Peyer's patch (tissue), 4 donors: ENCODE data around the gene MUC3A. TPM values are rescaled to one million over a fixed set of nuclear protein-coding genes. Genes with fewer than 3 reads are reported as not detected.

Experiments used
- DNase-seq, 3 donors: peaks; one replicate each; pipeline ENCODE4 v3.0.0-alpha.2; 2017 to 2019
- H3K27ac ChIP-seq, 4 donors: fragments of 200-600 bp; sonication (generic); one replicate each; pipeline ENCODE4 v1.5.1; 2016 to 2019
- H3K27me3 ChIP-seq, 2 donors: fragments of 200-600 bp; sonication (generic); one replicate each; pipeline ENCODE4 v1.5.1; 2019
- H3K36me3 ChIP-seq, 3 donors: fragments of 200-600 bp; sonication (generic); one replicate each; pipeline ENCODE4 v1.5.1; 2016 to 2019
- H3K4me1 ChIP-seq, 4 donors: fragments of 200-600 bp; sonication (generic); one replicate each; pipeline ENCODE4 v1.5.1; 2016 to 2019
- H3K4me3 ChIP-seq, 4 donors: fragments of 200-600 bp; sonication (generic); 1 replicate in 3 of 4; 2 replicates in 1 of 4; pipeline ENCODE4 v1.5.1; 2016 to 2019; ENCODE audit warnings: mild to moderate bottlenecking in 1 of 4
- H3K9me3 ChIP-seq, 4 donors: fragments of 200-600 bp; sonication (generic); one replicate each; pipeline ENCODE4 v1.5.1; 2016 to 2019; ENCODE audit warnings: mild to moderate bottlenecking in 1 of 4
- CTCF ChIP-seq, 6 experiments: fragments of 450-650 bp in 4 of 6; fragments of 200-600 bp in 2 of 6; sonication (generic) in 1 of 6; IDR thresholded peaks; one replicate each; pipeline ENCODE4 v1.5.1; 2017 to 2019; ENCODE audit warnings: antibody characterized with exemption in 6 of 6, mild to moderate bottlenecking in 3 of 6, moderate library complexity in 1 of 6
- POLR2A ChIP-seq, 2 donors: fragments of 450-650 bp; IDR thresholded peaks; one replicate each; pipeline ENCODE4 v1.5.1; 2017; ENCODE audit warnings: antibody characterized with exemption in 2 of 2, mild to moderate bottlenecking in 2 of 2, moderate library complexity in 2 of 2
- total RNA-seq, 4 donors: library from RNA; depleted of rRNA; stranded (reverse); fragments of >200 nt; gene quantifications; one replicate each; pipeline ENCODE4 v1.1.0, GENCODE V29; 2016

Gene MUC3A
- total RNA-seq, 4 donors from 2014 or later = 85.8 to 694 (median 395) TPM

DNA sequence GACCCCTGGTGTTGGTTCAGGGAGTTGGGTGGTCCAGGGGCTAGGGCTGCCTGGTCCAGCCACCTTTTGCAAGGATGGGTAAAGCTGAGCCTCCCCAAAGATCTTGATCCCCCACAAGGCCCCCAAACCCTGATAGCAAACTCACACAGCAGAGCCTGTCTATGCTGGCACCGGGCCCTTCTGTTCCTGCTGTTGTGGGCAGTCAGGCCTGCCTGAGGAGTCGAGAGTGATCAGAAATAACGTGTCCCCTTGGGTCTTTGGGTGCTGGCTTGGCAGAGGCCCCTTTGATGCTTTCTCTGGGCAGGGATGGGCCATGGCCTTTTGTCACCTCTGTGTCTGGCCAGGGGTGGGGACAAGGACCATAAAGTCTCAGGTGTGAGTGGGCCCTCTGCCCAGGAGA is 19.3 kb downstream of the MUC3A start:
- DNase-seq = peak in 1 of 3 donors; percentile 65
- Histone ChIP-seq H3K27ac (peak overlapping the region in 3 of 4 donors; percentile 5 to 49 (median 23)), H3K9me3 (no peaks in the 10 kb centered on the region), H3K27me3 (peaks cover 0 to 28% of the 10 kb centered on the region in 2 donors), H3K4me1 (peaks cover 0 to 33% (median 8%) of the 10 kb centered on the region in 4 donors), H3K36me3 (peaks cover 0 to 14% (median 0%) of the 10 kb centered on the region in 3 donors), H3K4me3 (peak overlapping the region in 2 of 4 donors; percentile 2)
- TF ChIP-seq CTCF (IDR thresholded peaks at IDR 0.05) (no peak), POLR2A (IDR thresholded peaks at IDR 0.05) (no peak)

- DNase-seq = peak in 1 of 3 donors; percentile 57
These were observed 19.8 kb downstream of the MUC3A start, which contains the start of gene MUC12 for GRCh38 chr7:100969066-100969615. TSS of gene MUC12 (plus strand) at chr7:100969565. CDS start at chr7:100969623, 58 bp downstream.

GRCh38 chr7:100971111-100972001 is 22.0 kb downstream of the MUC3A start:
- TF ChIP-seq CTCF (IDR thresholded peaks at IDR 0.05) (no peak), POLR2A (IDR thresholded peaks at IDR 0.05) (no peak)
- no peak for DNase-seq
- no peak overlapping the region for H3K27ac ChIP-seq
- peaks cover 0 to 9% of the 10 kb centered on the region in 2 donors for H3K27me3 ChIP-seq
- no peak overlapping the region for H3K4me3 ChIP-seq
- H3K36me3 ChIP-seq = peaks cover 0 to 6% (median 0%) of the 10 kb centered on the region in 3 donors
- peaks cover 0 to 25% (median 4%) of the 10 kb centered on the region in 4 donors for H3K4me1 ChIP-seq
- no peaks in the 10 kb centered on the region for H3K9me3 ChIP-seq

More at GRCh38 chr7:100969066-100969615, 19.8 kb downstream of the MUC3A start, which contains the start of gene MUC12:
- H3K27ac ChIP-seq = peak within 1 kb of the TSS in 3 of 4 donors; percentile 5 to 49 (median 46)
- no peaks in the 10 kb centered on the region for H3K9me3 ChIP-seq
- H3K4me1 ChIP-seq = peaks cover 0 to 33% (median 8%) of the 10 kb centered on the region in 4 donors
- H3K4me3 ChIP-seq = peak within 1 kb of the TSS in 2 of 4 donors; percentile 2
- peaks cover 0 to 28% of the 10 kb centered on the region in 2 donors for H3K27me3 ChIP-seq
- no peak for TF ChIP-seq POLR2A (IDR thresholded peaks at IDR 0.05)
- no peak for TF ChIP-seq CTCF (IDR thresholded peaks at IDR 0.05)
- H3K36me3 ChIP-seq = peaks cover 0 to 14% (median 0%) of the 10 kb centered on the region in 3 donors

DNA sequence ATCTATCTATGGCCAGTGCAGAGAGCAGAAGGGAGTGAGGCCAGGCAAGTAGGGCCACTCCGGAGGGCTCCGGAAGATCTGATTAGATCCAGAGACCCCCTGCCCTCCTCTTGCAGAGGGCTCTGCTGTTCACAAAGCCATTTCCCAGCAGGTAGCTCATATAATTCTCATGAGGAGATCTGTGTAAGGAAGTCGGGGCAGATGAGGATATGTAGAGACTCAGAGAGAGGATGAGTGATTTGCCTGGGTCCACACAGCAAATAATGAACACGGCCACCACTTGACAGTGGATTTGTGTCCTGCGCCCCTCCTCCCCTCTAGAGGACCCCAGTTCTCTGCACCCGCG is 22.6 kb downstream of the MUC3A start:
- H3K9me3 ChIP-seq = no peaks in the 10 kb centered on the region

More for the DNA sequence above, 22.6 kb downstream of the MUC3A start:
- Histone ChIP-seq H3K4me3 (no peak overlapping the region), H3K27me3 (peaks cover 0 to 3% of the 10 kb centered on the region in 2 donors), H3K4me1 (peaks cover 0 to 19% (median 2%) of the 10 kb centered on the region in 4 donors), H3K36me3 (peaks cover 0 to 3% (median 0%) of the 10 kb centered on the region in 3 donors), H3K27ac (no peak overlapping the region)
- no peak for DNase-seq
- TF ChIP-seq CTCF (IDR thresholded peaks at IDR 0.05) (no peak), POLR2A (IDR thresholded peaks at IDR 0.05) (no peak)
